SK-N-SH (cell line): ENCODE measurements around the gene DHRS12. TPM values are rescaled to one million over a fixed set of nuclear protein-coding genes. Genes with fewer than 3 reads are reported as not detected.

Experiments used
- CTCF ChIA-PET: fragments of 300-600, 350-600 bp; formaldehyde crosslinking; extraction: SDS; loops from one replicate; lab custom pipeline; 2021; lab: Yijun Ruan, JAX
- POLR2A ChIA-PET: fragments of 350-600 bp; sonication (Branson Sonifier 250); formaldehyde crosslinking; extraction: SDS; loops from one replicate; lab custom pipeline; 2020; ENCODE audit warnings: antibody characterized with exemption, inconsistent platforms; lab: Yijun Ruan, JAX
- DNase-seq: peaks from one replicate; pipeline ENCODE4 v3.0.0; 2012
- H2AFZ ChIP-seq: fragments of 200-600 bp; sonication (generic); 2 replicates; pipeline ENCODE4 v1.8.1; 2016; ENCODE audit warnings: antibody characterized with exemption, mild to moderate bottlenecking, low read depth
- H3F3A ChIP-seq: fragments of 200-600 bp; sonication (generic); replicated peaks from 2 replicates; pipeline ENCODE3; 2016; ENCODE audit warnings: antibody characterized with exemption, mild to moderate bottlenecking; ENCODE audit not compliant: insufficient read depth
- H3K27ac ChIP-seq, 2 experiments: fragments of 200-500 bp in 1 of 2; fragments of 200-600 bp in 1 of 2; sonication (Bioruptor generic) in 1 of 2; sonication (generic), shearing (Covaris generic) in 1 of 2; 2 replicates each; pipeline versions ENCODE4 v1.5.1 to v1.6.1; 2014 to 2016; ENCODE audit warnings: low read depth in 2 of 2, inconsistent platforms in 1 of 2, low read length in 1 of 2, mild to moderate bottlenecking in 1 of 2, mixed read lengths in 1 of 2
- H3K27me3 ChIP-seq: fragments of 200-600 bp; sonication (generic), shearing (Covaris generic); 2 replicates; pipeline ENCODE4 v1.6.1; 2016; ENCODE audit warnings: mixed run types; ENCODE audit not compliant: insufficient read depth
- H3K36me3 ChIP-seq, 2 experiments: fragments of 200-500 bp in 1 of 2; fragments of 200-600 bp in 1 of 2; sonication (Bioruptor generic) in 1 of 2; sonication (generic) in 1 of 2; replicated peaks in 1 of 2; 2 replicates each; pipeline versions ENCODE3 to v1.5.1; 2014 to 2016; ENCODE audit warnings: low read length in 1 of 2, mild to moderate bottlenecking in 1 of 2; ENCODE audit not compliant: insufficient read depth in 2 of 2, control insufficient read depth in 1 of 2
- H3K4me1 ChIP-seq, 2 experiments: fragments of 200-500 bp in 1 of 2; fragments of 200-600 bp in 1 of 2; sonication (Bioruptor generic) in 1 of 2; sonication (generic), shearing (Covaris generic) in 1 of 2; 2 replicates each; pipeline versions ENCODE4 v1.5.1 to v1.6.1; 2014 to 2016; ENCODE audit warnings: low read depth in 1 of 2, low read length in 1 of 2, mixed run types in 1 of 2; ENCODE audit not compliant: insufficient read depth in 2 of 2, control insufficient read depth in 1 of 2
- H3K4me2 ChIP-seq: fragments of 200-600 bp; sonication (generic), shearing (Covaris generic); 2 replicates; pipeline ENCODE4 v1.6.1; 2017; ENCODE audit warnings: mixed run types
- H3K4me3 ChIP-seq, 2 experiments: fragments of 200-500 bp in 1 of 2; fragments of 200-600 bp in 1 of 2; sonication (Bioruptor generic) in 1 of 2; sonication (generic), shearing (Covaris generic) in 1 of 2; 2 replicates each; pipeline versions ENCODE4 v1.5.1 to v1.8.1; 2014 to 2016; ENCODE audit warnings: low read depth in 2 of 2, inconsistent platforms in 1 of 2, low read length in 1 of 2, mild to moderate bottlenecking in 1 of 2, mixed read lengths in 1 of 2, moderate library complexity in 1 of 2
- H3K79me2 ChIP-seq: fragments of 200-600 bp; sonication (generic); 2 replicates; pipeline ENCODE4 v1.8.1; 2017; ENCODE audit warnings: mild to moderate bottlenecking; ENCODE audit not compliant: insufficient read depth
- H3K9ac ChIP-seq: fragments of 200-600 bp; sonication (generic); 2 replicates; pipeline ENCODE4 v1.6.1; 2017; ENCODE audit warnings: mixed run types
- H3K9me2 ChIP-seq: fragments of 200-600 bp; sonication (generic); 2 replicates; pipeline ENCODE4 v1.6.1; 2017; ENCODE audit warnings: mixed run types
- H3K9me3 ChIP-seq: fragments of 200-600 bp; sonication (generic); 2 replicates; pipeline ENCODE4 v1.6.1; 2017; ENCODE audit warnings: mixed run types, mild to moderate bottlenecking, moderate library complexity
- H4K20me1 ChIP-seq: fragments of 200-600 bp; sonication (generic); 2 replicates; pipeline ENCODE4 v1.6.1; 2017; ENCODE audit warnings: mild to moderate bottlenecking, mixed run types; ENCODE audit not compliant: insufficient read depth
- CHD2 ChIP-seq: fragments of 150-350 bp; IDR thresholded peaks from 2 replicates; pipeline ENCODE4 v1.6.1; 2018; ENCODE audit warnings: low read length; ENCODE audit not compliant: partially characterized antibody
- EP300 ChIP-seq, 2 experiments: IDR thresholded peaks; 2 replicates each; pipeline versions ENCODE4 v1.4.0 to v1.6.1; 2012; ENCODE audit warnings: borderline replicate concordance in 1 of 2, low read depth in 1 of 2, low read length in 1 of 2
- FOXJ3 ChIP-seq: sonication (generic); formaldehyde crosslinking; IDR thresholded peaks from 2 replicates; pipeline ENCODE4 v1.5.1; 2020; ENCODE audit warnings: mild to moderate bottlenecking, missing genetic modification reagents
- FOXM1 ChIP-seq: IDR thresholded peaks from 2 replicates; pipeline ENCODE4 v1.4.0; 2012; ENCODE audit warnings: low read depth, mild to moderate bottlenecking
- GABPA ChIP-seq: IDR thresholded peaks from 2 replicates; pipeline ENCODE4 v1.4.0; 2012; ENCODE audit warnings: low read depth, mild to moderate bottlenecking
- GATA2 ChIP-seq: sonication (generic); formaldehyde crosslinking; IDR thresholded peaks from 2 replicates; pipeline ENCODE4 v1.5.0; 2020; ENCODE audit warnings: mild to moderate bottlenecking, missing genetic modification reagents
- NFIC ChIP-seq: IDR thresholded peaks from 2 replicates; pipeline ENCODE4 v1.4.0; 2012; ENCODE audit warnings: borderline replicate concordance
- RAD21 ChIP-seq: IDR thresholded peaks from 2 replicates; pipeline ENCODE4 v1.6.1; 2012; ENCODE audit warnings: mild to moderate bottlenecking, low read length
- RCOR1 ChIP-seq: fragments of 150-350 bp; IDR thresholded peaks from 2 replicates; pipeline ENCODE4 v1.6.1; 2017; ENCODE audit warnings: antibody characterized with exemption, low read length
- RFX5 ChIP-seq: IDR thresholded peaks from 2 replicates; pipeline ENCODE4 v1.6.1; 2012; ENCODE audit warnings: mild to moderate bottlenecking, improper control_type of control experiment, low read length
- RXRA ChIP-seq: IDR thresholded peaks from 2 replicates; pipeline ENCODE4 v1.4.0; 2012; ENCODE audit warnings: low read depth, mild to moderate bottlenecking, borderline replicate concordance
- SIN3A ChIP-seq: IDR thresholded peaks from 2 replicates; pipeline ENCODE4 v1.6.1; 2012; ENCODE audit warnings: low read depth, mild to moderate bottlenecking, low read length, moderate library complexity, borderline replicate concordance
- SMC3 ChIP-seq: IDR thresholded peaks from 2 replicates; pipeline ENCODE4 v1.6.1; 2012; ENCODE audit warnings: low read depth, low read length, improper control_type of control experiment
- TCF12 ChIP-seq: IDR thresholded peaks from 2 replicates; pipeline ENCODE4 v1.4.0; 2012
- TEAD4 ChIP-seq: IDR thresholded peaks from 2 replicates; pipeline ENCODE4 v1.4.0; 2012; ENCODE audit warnings: mild to moderate bottlenecking, borderline replicate concordance; ENCODE audit not compliant: insufficient read depth
- YY1 ChIP-seq: IDR thresholded peaks from 2 replicates; pipeline ENCODE4 v1.4.0; 2012; ENCODE audit warnings: low read depth, mild to moderate bottlenecking
- WGBS: methylation state at CpG from one replicate; pipeline ENCODE4 v1.1.6; 2017; ENCODE audit warnings: low lambda C conversion rate; 5-methylcytosine and 5-hydroxymethylcytosine counted together
- polyA plus RNA-seq, 3 experiments: library from polyadenylated mRNA; depleted of rRNA; stranded (reverse); fragments of >200 nt; gene quantifications; 2 replicates each; pipeline ENCODE4 v1.2.3, GENCODE V29; 2012
- TF ChIP-seq, protein P1 (sequence below): IDR thresholded peaks from 2 replicates; pipeline ENCODE4 v1.6.1; 2012; ENCODE audit warnings: mild to moderate bottlenecking, low read depth, low read length, moderate library complexity
- TF ChIP-seq, protein P2 (sequence below): IDR thresholded peaks from 2 replicates; pipeline ENCODE4 v1.4.0; 2012; ENCODE audit warnings: low read depth
- TF ChIP-seq, protein P3 (sequence below): IDR thresholded peaks from 2 replicates; pipeline ENCODE4 v1.4.0; 2012; ENCODE audit warnings: low read depth, borderline replicate concordance
- TF ChIP-seq, protein P4 (sequence below): fragments of 150-350 bp; IDR thresholded peaks from 2 replicates; pipeline ENCODE4 v1.6.1; 2017; ENCODE audit warnings: antibody characterized with exemption, low read length, low read depth, borderline replicate concordance

Gene DHRS12
- polyA plus RNA-seq, 1 of the 3 experiments (the other 2 are of a cell fraction), result 9.6 TPM

DNA sequence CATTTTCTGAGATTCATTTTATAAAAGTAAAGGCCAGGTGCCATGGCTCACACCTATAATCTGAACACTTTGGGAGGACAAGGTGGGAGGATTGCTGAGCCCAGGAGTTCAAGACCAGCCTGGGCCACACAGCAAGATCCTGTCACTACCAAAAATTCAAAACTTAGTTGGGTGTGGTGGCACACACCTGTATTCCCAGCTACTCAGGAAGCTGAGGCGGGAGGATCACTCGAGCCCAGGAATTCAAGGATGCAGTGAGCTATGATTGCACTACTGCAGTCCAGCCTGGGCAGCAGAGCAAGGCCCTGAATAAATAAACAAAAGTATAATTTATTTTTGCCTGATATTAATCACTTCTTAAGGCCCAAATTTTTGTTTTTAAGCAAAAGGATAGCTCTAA, 40.5 kb downstream of the DHRS12 start:
- peaks cover 29 to 42% of the 10 kb centered on the region in 2 experiments for H3K36me3 ChIP-seq
- H3K4me1 ChIP-seq, result peaks cover 4 to 10% of the 10 kb centered on the region in 2 experiments; a peak in 3 of 4 replicates
- H3K79me2 ChIP-seq, result no peaks in the 10 kb centered on the region
- H3K27me3 ChIP-seq, result no peaks in the 10 kb centered on the region
- H3K4me3 ChIP-seq, result no peak overlapping the region
- no peaks in the 10 kb centered on the region for H4K20me1 ChIP-seq
- ChIA-PET CTCF (interaction anchor here (0.8 to 2.2 kb wide), 3 partner anchors 15 to 519 kb away, joined by 3 to 6 read pairs (median 3); no protein-coding TSS in a partner anchor), POLR2A (no interaction called here)
- no peak overlapping the region for H2AFZ ChIP-seq
- no peaks in the 10 kb centered on the region for H3K9me3 ChIP-seq
- TF ChIP-seq GATA2 (no peak), RCOR1 (no peak), TEAD4 (no peak), FOXM1 (no peak), GABPA (no peak), SIN3A (no peak), YY1 (no peak), CHD2 (no peak), RFX5 (no peak), NFIC (no peak), RXRA (no peak), FOXJ3 (CRISPR knock-in tag) (no peak), EP300 (IDR thresholded peaks at IDR 0.05; ENCODE audit: borderline replicate concordance in 1 of 2, low read depth in 1 of 2, low read length in 1 of 2) (no peak), SMC3 (no peak), RAD21 (no peak), TCF12 (no peak)
- TF ChIP-seq, protein P1, sequence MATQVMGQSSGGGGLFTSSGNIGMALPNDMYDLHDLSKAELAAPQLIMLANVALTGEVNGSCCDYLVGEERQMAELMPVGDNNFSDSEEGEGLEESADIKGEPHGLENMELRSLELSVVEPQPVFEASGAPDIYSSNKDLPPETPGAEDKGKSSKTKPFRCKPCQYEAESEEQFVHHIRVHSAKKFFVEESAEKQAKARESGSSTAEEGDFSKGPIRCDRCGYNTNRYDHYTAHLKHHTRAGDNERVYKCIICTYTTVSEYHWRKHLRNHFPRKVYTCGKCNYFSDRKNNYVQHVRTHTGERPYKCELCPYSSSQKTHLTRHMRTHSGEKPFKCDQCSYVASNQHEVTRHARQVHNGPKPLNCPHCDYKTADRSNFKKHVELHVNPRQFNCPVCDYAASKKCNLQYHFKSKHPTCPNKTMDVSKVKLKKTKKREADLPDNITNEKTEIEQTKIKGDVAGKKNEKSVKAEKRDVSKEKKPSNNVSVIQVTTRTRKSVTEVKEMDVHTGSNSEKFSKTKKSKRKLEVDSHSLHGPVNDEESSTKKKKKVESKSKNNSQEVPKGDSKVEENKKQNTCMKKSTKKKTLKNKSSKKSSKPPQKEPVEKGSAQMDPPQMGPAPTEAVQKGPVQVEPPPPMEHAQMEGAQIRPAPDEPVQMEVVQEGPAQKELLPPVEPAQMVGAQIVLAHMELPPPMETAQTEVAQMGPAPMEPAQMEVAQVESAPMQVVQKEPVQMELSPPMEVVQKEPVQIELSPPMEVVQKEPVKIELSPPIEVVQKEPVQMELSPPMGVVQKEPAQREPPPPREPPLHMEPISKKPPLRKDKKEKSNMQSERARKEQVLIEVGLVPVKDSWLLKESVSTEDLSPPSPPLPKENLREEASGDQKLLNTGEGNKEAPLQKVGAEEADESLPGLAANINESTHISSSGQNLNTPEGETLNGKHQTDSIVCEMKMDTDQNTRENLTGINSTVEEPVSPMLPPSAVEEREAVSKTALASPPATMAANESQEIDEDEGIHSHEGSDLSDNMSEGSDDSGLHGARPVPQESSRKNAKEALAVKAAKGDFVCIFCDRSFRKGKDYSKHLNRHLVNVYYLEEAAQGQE, result no peak
- TF ChIP-seq, protein P2, sequence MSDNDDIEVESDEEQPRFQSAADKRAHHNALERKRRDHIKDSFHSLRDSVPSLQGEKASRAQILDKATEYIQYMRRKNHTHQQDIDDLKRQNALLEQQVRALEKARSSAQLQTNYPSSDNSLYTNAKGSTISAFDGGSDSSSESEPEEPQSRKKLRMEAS, result no peak
- TF ChIP-seq, protein P3, sequence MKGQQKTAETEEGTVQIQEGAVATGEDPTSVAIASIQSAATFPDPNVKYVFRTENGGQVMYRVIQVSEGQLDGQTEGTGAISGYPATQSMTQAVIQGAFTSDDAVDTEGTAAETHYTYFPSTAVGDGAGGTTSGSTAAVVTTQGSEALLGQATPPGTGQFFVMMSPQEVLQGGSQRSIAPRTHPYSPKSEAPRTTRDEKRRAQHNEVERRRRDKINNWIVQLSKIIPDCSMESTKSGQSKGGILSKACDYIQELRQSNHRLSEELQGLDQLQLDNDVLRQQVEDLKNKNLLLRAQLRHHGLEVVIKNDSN, result no peak
- TF ChIP-seq, protein P4, sequence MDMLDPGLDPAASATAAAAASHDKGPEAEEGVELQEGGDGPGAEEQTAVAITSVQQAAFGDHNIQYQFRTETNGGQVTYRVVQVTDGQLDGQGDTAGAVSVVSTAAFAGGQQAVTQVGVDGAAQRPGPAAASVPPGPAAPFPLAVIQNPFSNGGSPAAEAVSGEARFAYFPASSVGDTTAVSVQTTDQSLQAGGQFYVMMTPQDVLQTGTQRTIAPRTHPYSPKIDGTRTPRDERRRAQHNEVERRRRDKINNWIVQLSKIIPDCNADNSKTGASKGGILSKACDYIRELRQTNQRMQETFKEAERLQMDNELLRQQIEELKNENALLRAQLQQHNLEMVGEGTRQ, result no peak
- no peak overlapping the region for H3K4me2 ChIP-seq
- no peak for DNase-seq
- no peak overlapping the region for H3K9ac ChIP-seq
- H3K9me2 ChIP-seq, result no peaks in the 10 kb centered on the region
- H3F3A ChIP-seq, result peaks cover 10% of the 10 kb centered on the region
- WGBS, result 89% methylated on average over 2 of the region's 2 CpGs
- H3K27ac ChIP-seq, result peak overlapping the region in 1 of 2 experiments; percentile 33; a peak in 1 of 4 replicates
